GM19467 (cell line): Measurements from ENCODE around the gene ACSS3.
"Not testable (repeated sequence)": the region's sequence is repeated elsewhere in the genome, so short reads cannot be mapped to it uniquely, and the experiment has no call there.

Source experiments
- ATAC-seq: cut with Tn5 transposase; IDR thresholded peaks from one replicate; pipeline ENCODE4 v1.9.1; 2021; ENCODE audit warnings: mild to moderate bottlenecking, moderate library complexity; ENCODE audit not compliant: unreplicated experiment

The ACSS3 gene

GRCh38 chr12:81094718-81095360 lies 17.0 kb downstream of the ACSS3 start:
- ATAC-seq, result no peak

- no peak for ATAC-seq
These were observed 17.8 kb downstream of the ACSS3 start for GRCh38 chr12:81095501-81096232.

GRCh38 chr12:81105687-81106086 lies 27.8 kb downstream of the ACSS3 start:
- no peak for ATAC-seq

- ATAC-seq, result no peak
These were observed 36.3 kb downstream of the ACSS3 start for GRCh38 chr12:81114226-81114625.

GRCh38 chr12:81119069-81119468 lies 41.2 kb downstream of the ACSS3 start:
- not testable (repeated sequence) for ATAC-seq

GRCh38 chr12:81120961-81121360 lies 43.1 kb downstream of the ACSS3 start:
- no peak for ATAC-seq

- ATAC-seq, result no peak
These were observed 45.7 kb downstream of the ACSS3 start for GRCh38 chr12:81123611-81124010.

- ATAC-seq, result no peak
These were observed 47.8 kb downstream of the ACSS3 start for GRCh38 chr12:81125691-81126090.

GRCh38 chr12:81128930-81129554 lies 51.2 kb downstream of the ACSS3 start:
- ATAC-seq, result peak; percentile 99

- no peak for ATAC-seq
These were observed 58.6 kb downstream of the ACSS3 start for GRCh38 chr12:81136519-81136918.

GRCh38 chr12:81137801-81138200 lies 59.9 kb downstream of the ACSS3 start:
- no peak for ATAC-seq

GRCh38 chr12:81141217-81141616 lies 63.3 kb downstream of the ACSS3 start:
- no peak for ATAC-seq

- ATAC-seq, result no peak
These were observed 65.2 kb downstream of the ACSS3 start for GRCh38 chr12:81143057-81143456.

GRCh38 chr12:81146228-81147225 lies 68.6 kb downstream of the ACSS3 start:
- ATAC-seq, result no peak

GRCh38 chr12:81147292-81147919 lies 69.5 kb downstream of the ACSS3 start:
- ATAC-seq, result no peak

- ATAC-seq, result no peak
These were observed 72.5 kb downstream of the ACSS3 start for GRCh38 chr12:81150382-81150781.

GRCh38 chr12:81159856-81160255 lies 82.0 kb downstream of the ACSS3 start:
- no peak for ATAC-seq

- ATAC-seq, result no peak
These were observed 83.8 kb downstream of the ACSS3 start for GRCh38 chr12:81161680-81162079.

- no peak for ATAC-seq
These were observed 84.7 kb downstream of the ACSS3 start for GRCh38 chr12:81162391-81163136.

- ATAC-seq, result no peak
These were observed 86.9 kb downstream of the ACSS3 start for GRCh38 chr12:81164827-81165226.
